Measurements from ENCODE around the gene KDF1.

- TF ChIP-seq, protein P1, sequence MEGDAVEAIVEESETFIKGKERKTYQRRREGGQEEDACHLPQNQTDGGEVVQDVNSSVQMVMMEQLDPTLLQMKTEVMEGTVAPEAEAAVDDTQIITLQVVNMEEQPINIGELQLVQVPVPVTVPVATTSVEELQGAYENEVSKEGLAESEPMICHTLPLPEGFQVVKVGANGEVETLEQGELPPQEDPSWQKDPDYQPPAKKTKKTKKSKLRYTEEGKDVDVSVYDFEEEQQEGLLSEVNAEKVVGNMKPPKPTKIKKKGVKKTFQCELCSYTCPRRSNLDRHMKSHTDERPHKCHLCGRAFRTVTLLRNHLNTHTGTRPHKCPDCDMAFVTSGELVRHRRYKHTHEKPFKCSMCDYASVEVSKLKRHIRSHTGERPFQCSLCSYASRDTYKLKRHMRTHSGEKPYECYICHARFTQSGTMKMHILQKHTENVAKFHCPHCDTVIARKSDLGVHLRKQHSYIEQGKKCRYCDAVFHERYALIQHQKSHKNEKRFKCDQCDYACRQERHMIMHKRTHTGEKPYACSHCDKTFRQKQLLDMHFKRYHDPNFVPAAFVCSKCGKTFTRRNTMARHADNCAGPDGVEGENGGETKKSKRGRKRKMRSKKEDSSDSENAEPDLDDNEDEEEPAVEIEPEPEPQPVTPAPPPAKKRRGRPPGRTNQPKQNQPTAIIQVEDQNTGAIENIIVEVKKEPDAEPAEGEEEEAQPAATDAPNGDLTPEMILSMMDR (IDR thresholded peaks at IDR 0.05): no peak
- no peak for TF ChIP-seq ZFX (IDR thresholded peaks at IDR 0.05; ENCODE audit: borderline replicate concordance)
These were observed 15.1 kb downstream of the KDF1 start for GRCh38 chr1:26945138-26945537.

Data from 22Rv1 (cell line).